Measurements from ENCODE around the gene RAB11FIP4.

DNA sequence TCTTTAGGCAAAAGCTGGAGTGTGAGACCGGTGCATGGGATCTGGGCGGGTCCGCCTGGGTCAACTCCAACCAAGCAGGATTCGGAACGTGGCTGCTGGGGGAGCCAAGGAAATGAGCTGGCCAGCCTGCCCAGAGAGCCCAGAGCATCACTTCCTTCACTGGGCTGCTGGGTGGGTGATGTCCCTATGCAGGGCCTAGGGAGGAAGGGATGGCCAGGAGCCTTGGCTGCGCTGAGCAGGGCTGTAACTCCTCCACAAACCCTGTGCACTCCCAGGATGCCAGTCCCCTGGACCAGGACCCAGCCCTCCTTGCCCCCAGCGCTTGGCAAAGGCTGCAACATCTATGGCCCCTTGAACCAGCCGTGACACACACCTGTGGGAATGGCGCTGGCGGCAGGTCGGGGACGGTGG, 138.4 kb downstream of the RAB11FIP4 start:
- TF ChIP-seq CTCF (IDR thresholded peaks at IDR 0.05), result no peak
- TF ChIP-seq POLR2A (IDR thresholded peaks at IDR 0.05), result no peak
